Endodermal cell (in vitro differentiated cells): ENCODE results near the gene PPFIA4. TPM values are rescaled to one million over a fixed set of nuclear protein-coding genes. Genes with fewer than 3 reads are reported as not detected.

Experiments used
- DNase-seq: peaks from one replicate; pipeline ENCODE4 v3.0.0-alpha.2; 2017
- H3K27ac ChIP-seq: 2 replicates; pipeline ENCODE4 v1.5.1; 2013; ENCODE audit warnings: mild to moderate bottlenecking, low read depth, low read length, moderate library complexity
- H3K27me3 ChIP-seq: 2 replicates; pipeline ENCODE4 v1.6.1; 2013; ENCODE audit warnings: mild to moderate bottlenecking, low read length, moderate library complexity; ENCODE audit not compliant: insufficient read depth, control insufficient read depth, poor library complexity, severe bottlenecking
- H3K36me3 ChIP-seq: 2 replicates; pipeline ENCODE4 v1.7.0; 2013; ENCODE audit warnings: mild to moderate bottlenecking, low read length, moderate library complexity; ENCODE audit not compliant: control insufficient read depth, insufficient read depth
- H3K4me1 ChIP-seq: one replicate; pipeline ENCODE4 v1.7.0; 2013; ENCODE audit warnings: low read length; ENCODE audit not compliant: control insufficient read depth, insufficient read depth
- H3K4me3 ChIP-seq: 2 replicates; pipeline ENCODE4 v1.5.1; 2013; ENCODE audit warnings: mild to moderate bottlenecking, low read length, moderate library complexity
- H3K9ac ChIP-seq: 2 replicates; pipeline ENCODE4 v1.6.1; 2013; ENCODE audit warnings: mild to moderate bottlenecking, low read length, moderate library complexity; ENCODE audit not compliant: poor library complexity, severe bottlenecking; ENCODE audit errors: extremely low read depth
- H3K9me3 ChIP-seq: 2 replicates; pipeline ENCODE4 v1.6.1; 2013; ENCODE audit warnings: mild to moderate bottlenecking, low read length, moderate library complexity; ENCODE audit not compliant: control insufficient read depth
- H3K27ac Mint-ChIP-seq: 2 replicates; pipeline ENCODE4 v1.8.0; 2020; ENCODE audit warnings: mixed read lengths
- H3K27me3 Mint-ChIP-seq: 2 replicates; pipeline ENCODE4 v1.8.0; 2021; ENCODE audit warnings: mild to moderate bottlenecking, mixed read lengths; ENCODE audit not compliant: insufficient read depth
- H3K36me3 Mint-ChIP-seq: 2 replicates; pipeline ENCODE4 v1.8.0; 2020; ENCODE audit warnings: low read depth, mixed read lengths
- H3K4me1 Mint-ChIP-seq: 2 replicates; pipeline ENCODE4 v1.8.0; 2020; ENCODE audit warnings: mixed read lengths
- H3K4me3 Mint-ChIP-seq: 2 replicates; pipeline ENCODE4 v1.8.0; 2020; ENCODE audit warnings: mild to moderate bottlenecking, moderate library complexity, mixed read lengths
- H3K9me3 Mint-ChIP-seq: 2 replicates; pipeline ENCODE4 v1.8.0; 2020; ENCODE audit warnings: mild to moderate bottlenecking, mixed read lengths
- CTCF ChIP-seq: fragments of 200-600 bp; sonication (generic); conservative IDR thresholded peaks from 2 replicates; pipeline ENCODE4 v1.5.0; 2021; ENCODE audit warnings: antibody characterized with exemption, mild to moderate bottlenecking
- WGBS, 2 experiments: methylation state at CpG; one replicate each; pipeline versions ENCODE4 v1.1.5 to v1.1.7; 2013; ENCODE audit warnings: missing lambda C conversion rate in 2 of 2, mixed read lengths in 1 of 2; ENCODE audit not compliant: insufficient coverage in 1 of 2, insufficient read length in 1 of 2; 5-methylcytosine and 5-hydroxymethylcytosine counted together
- total RNA-seq, 2 donors: library from RNA; stranded (reverse); fragmentation: NEBNext Ultra II Directional in 1 of 2; extraction: Animal tissue kit (Norgen Biotek cat#: 25700) in 1 of 2; gene quantifications; 2 replicates in 1 of 2; 3 replicates in 1 of 2; pipeline ENCODE4 v1.2.1, GENCODE V29; 2021

PPFIA4 gene
- total RNA-seq, 2 donors from 2014 or later = 8.4 to 12.1 TPM

DNA sequence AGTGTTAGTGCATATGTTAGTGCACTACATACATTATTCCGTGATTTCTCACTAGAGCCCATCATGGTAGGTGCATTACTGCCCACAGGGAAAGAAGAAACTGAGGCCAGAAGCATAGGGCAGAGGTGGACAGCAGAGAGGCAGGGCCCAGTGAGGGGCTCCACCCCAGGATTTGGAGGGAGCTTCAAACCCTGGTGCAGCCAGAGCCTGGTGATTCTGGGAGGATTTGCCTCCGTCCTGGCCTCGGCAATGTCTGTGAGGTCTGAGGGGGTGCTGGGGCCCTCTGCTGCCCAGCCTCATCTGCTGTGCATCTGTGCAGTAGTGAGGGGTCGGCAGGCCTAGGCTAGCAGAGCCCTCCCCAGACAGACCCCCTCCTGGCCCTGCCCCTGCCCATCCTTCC is 22.8 kb downstream of the PPFIA4 start:
- no peak overlapping the region for H3K9ac ChIP-seq
- Mint-ChIP-seq H3K36me3 (no peaks in the 10 kb centered on the region), H3K4me1 (peaks cover 22% of the 10 kb centered on the region), H3K4me3 (no peak overlapping the region), H3K9me3 (no peaks in the 10 kb centered on the region), H3K27me3 (peaks cover 2% of the 10 kb centered on the region), H3K27ac (no peak overlapping the region)
- H3K9me3 ChIP-seq = no peaks in the 10 kb centered on the region
- H3K36me3 ChIP-seq = peaks cover under 1% of the 10 kb centered on the region
- 86 to 100% methylated on average over 1 to 4 of the region's 4 CpGs for WGBS, 2 experiments
- DNase-seq = no peak
- H3K4me3 ChIP-seq = no peak overlapping the region
- no peaks in the 10 kb centered on the region for H3K27me3 ChIP-seq
- H3K4me1 ChIP-seq = peaks cover 9% of the 10 kb centered on the region
- TF ChIP-seq CTCF = no peak
- no peak overlapping the region for H3K27ac ChIP-seq

GRCh38 chr1:203049576-203050180 is 23.4 kb downstream of the PPFIA4 start:
- Histone ChIP-seq H3K9ac (no peak overlapping the region), H3K4me3 (no peak overlapping the region), H3K27me3 (no peaks in the 10 kb centered on the region), H3K9me3 (no peaks in the 10 kb centered on the region), H3K4me1 (peaks cover 4% of the 10 kb centered on the region), H3K36me3 (peaks cover 5% of the 10 kb centered on the region), H3K27ac (no peak overlapping the region)
- Mint-ChIP-seq H3K27me3 (peaks cover 2% of the 10 kb centered on the region), H3K27ac (no peak overlapping the region), H3K9me3 (no peaks in the 10 kb centered on the region), H3K36me3 (no peaks in the 10 kb centered on the region), H3K4me1 (peaks cover 17% of the 10 kb centered on the region), H3K4me3 (no peak overlapping the region)
- 89 to 98% methylated on average over 7 to 14 of the region's 14 CpGs for WGBS, 2 experiments
- no peak for DNase-seq
- no peak for TF ChIP-seq CTCF

DNA sequence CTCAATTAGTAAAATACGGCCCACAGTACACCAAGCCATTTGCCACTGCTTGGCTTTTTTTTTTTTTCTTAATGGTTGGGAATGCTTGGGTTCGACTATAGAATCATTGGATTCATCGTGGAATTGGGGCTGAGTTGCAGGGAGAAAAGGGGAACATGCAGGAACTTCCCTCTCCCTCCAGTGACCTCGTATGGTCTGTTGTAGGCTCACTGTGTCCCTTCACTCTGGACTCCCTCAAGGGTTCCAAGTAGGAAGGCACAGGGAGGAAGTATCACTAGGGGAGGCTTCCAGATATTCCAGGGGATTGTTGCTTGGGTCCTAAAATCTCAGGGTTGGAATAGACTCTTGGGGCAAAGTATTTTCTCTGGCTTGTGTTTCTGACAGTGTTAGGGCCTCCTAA is 24.5 kb downstream of the PPFIA4 start:
- no peaks in the 10 kb centered on the region for H3K36me3 Mint-ChIP-seq
- H3K9me3 ChIP-seq = no peaks in the 10 kb centered on the region

More for the DNA sequence above, 24.5 kb downstream of the PPFIA4 start:
- Histone ChIP-seq H3K4me1 (no peaks in the 10 kb centered on the region), H3K36me3 (peaks cover 5% of the 10 kb centered on the region), H3K4me3 (no peak overlapping the region), H3K9ac (no peak overlapping the region), H3K27ac (no peak overlapping the region), H3K27me3 (no peaks in the 10 kb centered on the region)
- Mint-ChIP-seq H3K4me1 (peaks cover 8% of the 10 kb centered on the region), H3K4me3 (no peak overlapping the region), H3K9me3 (no peaks in the 10 kb centered on the region), H3K27me3 (peaks cover 2% of the 10 kb centered on the region), H3K27ac (no peak overlapping the region)
- WGBS, 2 experiments = 83 to 91% methylated on average over 1 to 4 of the region's 4 CpGs
- TF ChIP-seq CTCF = no peak
- DNase-seq = no peak
